GM21723 (cell line): ENCODE results near the gene PAIP2.
"Not testable (repeated sequence)": the region's sequence is repeated elsewhere in the genome, so short reads cannot be mapped to it uniquely, and the experiment has no call there.

Source experiments
- ATAC-seq: cut with Tn5 transposase; IDR thresholded peaks from one replicate; pipeline ENCODE4 v1.9.1; 2021; ENCODE audit warnings: mild to moderate bottlenecking, moderate library complexity; ENCODE audit not compliant: unreplicated experiment

Gene PAIP2

GRCh38 chr5:139377226-139377625 lies 35.6 kb downstream of the PAIP2 start:
- ATAC-seq = no peak

- ATAC-seq = no peak
Observed at GRCh38 chr5:139378101-139378825, 36.6 kb downstream of the PAIP2 start.

GRCh38 chr5:139378941-139379361 lies 37.3 kb downstream of the PAIP2 start:
- ATAC-seq = no peak

- no peak for ATAC-seq
Observed at GRCh38 chr5:139379626-139380449, 38.2 kb downstream of the PAIP2 start.

GRCh38 chr5:139381837-139382761 lies 40.4 kb downstream of the PAIP2 start:
- no peak for ATAC-seq

GRCh38 chr5:139382807-139383206 lies 41.2 kb downstream of the PAIP2 start:
- ATAC-seq = no peak

GRCh38 chr5:139383275-139383992 lies 41.8 kb downstream of the PAIP2 start, which contains the start of gene SLC23A1:
Gene SLC23A1 (minus strand): TSS chr5:139383297. CDS start chr5:139383253, 44 bp downstream.
- ATAC-seq = no peak

- ATAC-seq = no peak
Observed at GRCh38 chr5:139383993-139384590, 42.4 kb downstream of the PAIP2 start.

GRCh38 chr5:139384591-139385051 lies 43.0 kb downstream of the PAIP2 start:
- ATAC-seq = no peak

- no peak for ATAC-seq
Observed at GRCh38 chr5:139385061-139386049, 43.7 kb downstream of the PAIP2 start.

GRCh38 chr5:139386050-139386438 lies 44.4 kb downstream of the PAIP2 start:
- no peak for ATAC-seq

GRCh38 chr5:139386956-139387355 lies 45.3 kb downstream of the PAIP2 start:
- not testable (repeated sequence) for ATAC-seq

- ATAC-seq = no peak
Observed at GRCh38 chr5:139387611-139388197, 46.0 kb downstream of the PAIP2 start.

- no peak for ATAC-seq
Observed at GRCh38 chr5:139388198-139388821, 46.7 kb downstream of the PAIP2 start.

GRCh38 chr5:139389701-139390638 lies 48.3 kb downstream of the PAIP2 start, which contains the start of gene MZB1:
Gene MZB1 (minus strand): TSS chr5:139389913. CDS start chr5:139389856, 57 bp downstream.
- ATAC-seq = peak; percentile 39
